Heart right ventricle (tissue), 16 donors: ENCODE measurements around the gene PRKAR1B. TPM values are rescaled to one million over a fixed set of nuclear protein-coding genes. Genes with fewer than 3 reads are reported as not detected.

ENCODE experiments used
- ATAC-seq, 8 donors: fragments of 200-7000 bp; cut with Tn5 transposase; one replicate each; pipeline ENCODE4 v1.9.1; 2020; ENCODE audit warnings: mild to moderate bottlenecking in 8 of 8, moderate library complexity in 8 of 8, moderate number of reproducible peaks in 1 of 8
- DNase-seq, 2 donors: peaks; one replicate each; pipeline ENCODE4 v3.0.0-alpha.2; 2020
- H3K27ac ChIP-seq, 10 donors: fragments of 200-600 bp; sonication (generic) in 2 of 10; one replicate each; pipeline versions ENCODE4 v1.5.0 to v1.8.0; 2020 to 2022; ENCODE audit warnings: mild to moderate bottlenecking in 3 of 10
- H3K27me3 ChIP-seq, 7 donors: fragments of 200-600 bp; one replicate each; pipeline ENCODE4 v1.8.0; 2021 to 2022; ENCODE audit warnings: mild to moderate bottlenecking in 2 of 7
- H3K36me3 ChIP-seq, 9 donors: fragments of 200-600 bp; sonication (generic) in 1 of 9; one replicate each; pipeline versions ENCODE4 v1.5.0 to v1.8.0; 2020 to 2022; ENCODE audit warnings: mild to moderate bottlenecking in 2 of 9
- H3K4me1 ChIP-seq, 9 donors: fragments of 200-600 bp; sonication (generic) in 1 of 9; one replicate each; pipeline versions ENCODE4 v1.5.0 to v1.8.0; 2020 to 2022; ENCODE audit warnings: mild to moderate bottlenecking in 4 of 9
- H3K4me3 ChIP-seq, 10 donors: fragments of 200-600 bp; sonication (generic) in 2 of 10; one replicate each; pipeline versions ENCODE4 v1.5.0 to v1.8.0; 2020 to 2022; ENCODE audit warnings: mild to moderate bottlenecking in 7 of 10, moderate library complexity in 2 of 10
- H3K9me3 ChIP-seq, 11 donors: fragments of 200-600 bp in 10 of 11; sonication (generic) in 2 of 11; one replicate each; pipeline versions ENCODE4 v1.5.0 to v1.8.0; 2013 to 2022; ENCODE audit warnings: mild to moderate bottlenecking in 2 of 11, control low read depth in 1 of 11, moderate library complexity in 1 of 11
- WGBS, 2 donors: extraction: QIAGEN DNeasy Blood & Tissue Kit; methylation state at CpG; one replicate each; pipeline ENCODE4 v1.1.7; 2013; ENCODE audit warnings: inconsistent platforms in 1 of 2; 5-methylcytosine and 5-hydroxymethylcytosine counted together
- intact Hi-C, 10 donors: fragments of 100-400 bp; cut with DNase I; formaldehyde crosslinking; loops; one replicate each; pipeline versions ENCODE4 v1.11.1 to v1.14.2; 2022
- polyA plus RNA-seq, 2 donors: library from polyadenylated mRNA; stranded (reverse); fragments of 200-250 nt; gene quantifications; one replicate each; pipeline ENCODE4 v1.2.3, GENCODE V29; 2013
- total RNA-seq, 10 donors: library from RNA; stranded (reverse); fragmentation: NEBNext Ultra II Directional in 3 of 10; extraction: Animal tissue kit (Norgen Biotek cat#: 25700) in 3 of 10; gene quantifications; one replicate each; pipeline versions ENCODE4 v1.2.1 to v1.2.4, GENCODE V29; 2021 to 2023
- TF ChIP-seq, protein P1 (sequence below), 9 donors: fragments of 200-600 bp; sonication (generic) in 2 of 9; IDR thresholded peaks; one replicate each; pipeline versions ENCODE4 v1.5.0 to v1.8.0; 2021 to 2022; ENCODE audit warnings: antibody characterized with exemption in 9 of 9, mild to moderate bottlenecking in 5 of 9, moderate library complexity in 1 of 9
- donor health status: Arrhythmogenic right ventricular cardiomyopathy.
- donor health status: ischemic (EF 13 %, LVEDD 7.1; RV severe dilation, severe dysfunction).
- donor health status: healthy with polysubstance abuse.
- donor health status: DM: no; HTN: yes; CAD: no.
- donor health status: DM: no; HTN: no; CAD: no.
- donor health status: ischemic (EF 25% LVEDD 6.9; RV normal size, moderate dysfunction).
- donor health status: ischemic (EF 25% LVEDD 5.7; RV mildly dilated, moderate dysfunction).
- donor health status: healthy.
- donor health status: DM: yes; HTN: yes; CAD: no.
- donor health status: Ischemic cardiomyopathy.
- donor health status: ischemic (EF 35%, LVEDD 5.7; RV mildly dilated, moderate dysfunction).
- donor health status: nonischemic (EF 11% LVEDD 7.7; RV severe dilation, severe dysfunction).
- donor health status: DM: yes; HTN: yes; CAD: no.
- donor health status: PGD.
- donor health status: ischemic (EF 29% LVEDD 5.4; RV normal size, mild dysfunction).
- donor health status: nonischemic (EF 23%, LVEDD 6.1; RV moderate dilation, normal function).

Gene PRKAR1B
- total and polyA plus RNA-seq, 12 donors = 5.0 to 24.5 (median 20.6) TPM

DNA sequence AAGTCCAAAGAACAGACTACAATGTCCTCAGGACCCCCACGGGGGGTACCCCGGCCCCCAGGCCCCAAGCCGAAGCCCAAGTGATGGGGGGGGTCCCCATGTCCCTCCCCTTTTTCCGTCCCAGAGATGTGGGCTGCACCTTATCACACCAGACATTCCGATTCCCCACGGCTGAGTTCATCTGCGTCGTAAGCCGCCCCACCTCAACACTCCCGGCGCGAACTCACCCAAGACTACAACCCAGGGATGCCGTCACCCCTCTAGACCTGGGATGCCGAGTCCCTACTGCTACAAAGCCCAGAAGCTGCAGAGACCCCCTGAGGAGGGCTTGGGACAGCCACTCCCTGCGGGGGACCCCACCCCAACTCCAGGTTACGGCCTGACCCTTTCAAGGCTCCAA, 221.9 kb downstream of the PRKAR1B start:
- TF ChIP-seq, protein P1, sequence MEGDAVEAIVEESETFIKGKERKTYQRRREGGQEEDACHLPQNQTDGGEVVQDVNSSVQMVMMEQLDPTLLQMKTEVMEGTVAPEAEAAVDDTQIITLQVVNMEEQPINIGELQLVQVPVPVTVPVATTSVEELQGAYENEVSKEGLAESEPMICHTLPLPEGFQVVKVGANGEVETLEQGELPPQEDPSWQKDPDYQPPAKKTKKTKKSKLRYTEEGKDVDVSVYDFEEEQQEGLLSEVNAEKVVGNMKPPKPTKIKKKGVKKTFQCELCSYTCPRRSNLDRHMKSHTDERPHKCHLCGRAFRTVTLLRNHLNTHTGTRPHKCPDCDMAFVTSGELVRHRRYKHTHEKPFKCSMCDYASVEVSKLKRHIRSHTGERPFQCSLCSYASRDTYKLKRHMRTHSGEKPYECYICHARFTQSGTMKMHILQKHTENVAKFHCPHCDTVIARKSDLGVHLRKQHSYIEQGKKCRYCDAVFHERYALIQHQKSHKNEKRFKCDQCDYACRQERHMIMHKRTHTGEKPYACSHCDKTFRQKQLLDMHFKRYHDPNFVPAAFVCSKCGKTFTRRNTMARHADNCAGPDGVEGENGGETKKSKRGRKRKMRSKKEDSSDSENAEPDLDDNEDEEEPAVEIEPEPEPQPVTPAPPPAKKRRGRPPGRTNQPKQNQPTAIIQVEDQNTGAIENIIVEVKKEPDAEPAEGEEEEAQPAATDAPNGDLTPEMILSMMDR (IDR thresholded peaks at IDR 0.05) = no peak
- H3K4me1 ChIP-seq = peaks cover 0 to 29% (median 23%) of the 10 kb centered on the region in 9 donors
- peaks cover 0 to 65% (median 29%) of the 10 kb centered on the region in 9 donors for H3K36me3 ChIP-seq
- ATAC-seq = no peak
- no peaks in the 10 kb centered on the region for H3K9me3 ChIP-seq
- WGBS, 2 donors = 83% methylated on average over 16 of the region's 16 CpGs
- H3K4me3 ChIP-seq = no peak overlapping the region
- peak overlapping the region in 3 of 10 donors; percentile 23 to 58 (median 57) for H3K27ac ChIP-seq
- intact Hi-C loops = loop anchor here in 1 of 10 donors (10.0 kb wide), 1 partner anchor 230 kb away; no protein-coding TSS in a partner anchor
- H3K27me3 ChIP-seq = no peaks in the 10 kb centered on the region
- DNase-seq = peak in 1 of 2 donors; percentile 6

DNA sequence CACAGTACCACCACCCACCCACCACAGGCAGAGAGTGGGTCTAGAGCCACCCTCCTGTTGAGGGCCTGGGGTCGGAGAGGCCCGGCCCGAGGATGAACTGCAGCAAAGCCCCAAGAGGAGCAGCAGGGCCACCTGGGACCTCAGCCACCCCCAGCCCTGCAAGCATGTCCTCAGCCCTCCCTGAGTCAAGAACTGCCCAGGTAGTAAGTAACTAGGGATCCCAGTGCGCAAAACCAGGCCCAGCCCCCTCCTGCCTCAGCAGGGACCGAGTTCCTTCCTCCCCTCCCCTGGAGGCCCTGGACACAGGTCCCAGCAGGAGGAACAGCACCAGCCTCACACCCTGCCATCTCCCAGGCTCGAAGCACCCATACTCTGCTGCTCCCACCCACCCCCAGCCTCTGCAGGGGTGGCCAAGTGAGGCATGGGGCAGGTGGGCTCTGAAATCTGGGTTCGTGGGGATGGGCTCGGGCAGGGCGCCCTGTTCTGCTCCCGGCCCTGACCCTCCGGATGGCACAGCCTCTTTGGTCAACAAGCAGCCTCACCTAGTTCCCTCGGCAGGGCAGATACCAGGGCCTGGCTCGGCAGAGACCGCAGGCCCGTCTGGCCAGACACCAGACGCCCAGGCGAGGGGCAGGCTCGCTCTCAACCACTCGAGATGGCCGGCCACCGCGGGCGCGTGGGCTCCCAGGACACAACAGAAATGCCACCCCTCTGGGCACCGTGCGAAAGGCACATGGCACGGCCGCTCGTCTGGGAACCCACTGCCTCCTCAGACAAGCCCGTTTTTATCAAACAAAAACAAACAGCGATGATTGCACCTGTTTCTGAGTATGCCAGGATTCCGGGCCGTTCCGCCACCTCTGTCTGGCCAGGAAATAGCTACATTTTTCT, 222.6 kb downstream of the PRKAR1B start:
- DNase-seq (peak in 1 of 2 donors; percentile 11), ATAC-seq (peak in 5 of 8 donors; percentile 10 to 59 (median 33))
- 71 to 73% methylated on average over 34 of the region's 34 CpGs for WGBS, 2 donors
- H3K27me3 ChIP-seq = no peaks in the 10 kb centered on the region
- intact Hi-C loops = loop anchor here in 1 of 10 donors (10.0 kb wide), 1 partner anchor 230 kb away; no protein-coding TSS in a partner anchor
- no peak overlapping the region for H3K4me3 ChIP-seq
- peaks cover 0 to 65% (median 30%) of the 10 kb centered on the region in 9 donors for H3K36me3 ChIP-seq
- TF ChIP-seq, protein P1 (IDR thresholded peaks at IDR 0.05) = no peak
- peak overlapping the region in 7 of 10 donors; percentile 40 to 65 (median 57) for H3K27ac ChIP-seq
- peaks cover 0 to 29% (median 23%) of the 10 kb centered on the region in 9 donors for H3K4me1 ChIP-seq
- H3K9me3 ChIP-seq = no peaks in the 10 kb centered on the region

DNA sequence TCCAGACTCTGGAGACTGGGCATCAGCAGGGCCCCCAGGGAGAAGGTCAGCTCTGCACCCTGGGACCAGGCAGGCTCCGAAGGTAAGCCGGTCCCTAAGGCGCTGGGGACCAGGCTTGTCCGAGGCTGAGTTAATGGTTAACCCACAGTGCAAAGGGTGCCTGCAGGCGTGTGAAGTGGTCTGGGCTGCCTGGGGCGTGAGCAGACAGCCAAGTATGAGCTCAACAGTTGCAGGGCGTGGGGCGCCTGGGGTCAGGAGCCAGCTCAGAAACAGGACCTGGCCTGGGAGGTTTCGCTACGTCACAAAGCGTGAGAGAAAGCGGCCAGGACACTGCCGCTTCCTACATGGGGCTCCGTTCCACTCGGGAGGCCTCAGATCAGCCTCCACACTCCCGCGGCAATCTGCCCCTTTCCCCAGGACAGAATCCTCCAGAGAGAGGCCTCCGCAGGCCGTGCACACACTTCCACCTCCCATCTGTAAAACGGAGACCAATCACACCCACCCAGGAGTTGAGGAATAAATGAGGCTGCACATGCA, 223.4 kb downstream of the PRKAR1B start:
- ATAC-seq = peak; percentile 63 to 87 (median 81)
- TF ChIP-seq, protein P1 (IDR thresholded peaks at IDR 0.05) = no peak
- DNase-seq = peak; percentile 61 to 62

DNA sequence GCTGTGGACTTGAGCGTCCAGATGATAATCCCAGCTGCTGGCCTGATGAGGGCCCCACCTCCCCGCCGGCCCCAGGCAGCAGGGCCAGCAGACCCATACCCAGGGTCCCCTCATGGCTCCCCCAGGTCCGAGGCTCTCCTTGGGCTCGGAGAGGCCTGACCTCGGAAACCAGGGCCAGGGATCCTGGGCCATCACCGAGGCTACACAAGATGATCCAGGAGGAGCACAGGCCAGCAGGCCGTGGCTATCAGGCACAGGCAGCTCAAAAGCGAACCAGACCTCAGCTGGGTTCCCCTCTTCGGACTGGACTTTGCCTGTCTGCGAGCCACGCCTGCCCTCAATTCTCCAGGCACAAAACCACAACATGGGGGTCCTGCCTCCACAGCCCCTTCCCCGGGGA, 224.8 kb downstream of the PRKAR1B start:
- intact Hi-C loops = loop anchor here in 1 of 10 donors (10.0 kb wide), 1 partner anchor 233 kb away; no protein-coding TSS in a partner anchor

More for the DNA sequence above, 223.4 kb downstream of the PRKAR1B start:
- WGBS, 2 donors = 43 to 54% methylated on average over 20 of the region's 20 CpGs
- H3K27me3 ChIP-seq = no peaks in the 10 kb centered on the region
- H3K4me1 ChIP-seq = peaks cover 0 to 33% (median 23%) of the 10 kb centered on the region in 9 donors
- peak overlapping the region in 7 of 10 donors; percentile 40 to 65 (median 57) for H3K27ac ChIP-seq
- no peaks in the 10 kb centered on the region for H3K9me3 ChIP-seq
- peaks cover 0 to 65% (median 29%) of the 10 kb centered on the region in 9 donors for H3K36me3 ChIP-seq
- intact Hi-C loops = loop anchor here in 1 of 10 donors (10.0 kb wide), 1 partner anchor 231 kb away; no protein-coding TSS in a partner anchor
- no peak overlapping the region for H3K4me3 ChIP-seq

More for the DNA sequence above, 224.8 kb downstream of the PRKAR1B start:
- H3K4me1 ChIP-seq = peaks cover 0 to 33% (median 23%) of the 10 kb centered on the region in 9 donors
- WGBS, 2 donors = 88 to 89% methylated on average over 13 of the region's 13 CpGs
- H3K36me3 ChIP-seq = peaks cover 0 to 67% (median 28%) of the 10 kb centered on the region in 9 donors
- H3K27ac ChIP-seq = no peak overlapping the region
- no peaks in the 10 kb centered on the region for H3K9me3 ChIP-seq
- TF ChIP-seq, protein P1 (IDR thresholded peaks at IDR 0.05) = no peak
- DNase-seq (peak in 1 of 2 donors; percentile 9), ATAC-seq (no peak)
- no peak overlapping the region for H3K4me3 ChIP-seq
- no peaks in the 10 kb centered on the region for H3K27me3 ChIP-seq
